Loucy (cell line): ENCODE data around the gene ANKRD18B.
"Not testable (repeated sequence)": the region's sequence is repeated elsewhere in the genome, so short reads cannot be mapped to it uniquely, and the experiment has no call there.

Experiments
- EZH2phosphoT487 ChIP-seq: fragments of 200-600 bp; IDR thresholded peaks from 2 replicates; pipeline ENCODE4 v1.6.1; 2018; ENCODE audit warnings: antibody characterized with exemption, mild to moderate bottlenecking, moderate library complexity, borderline replicate concordance
- TF ChIP-seq, protein P1 (sequence below): fragments of 200-600 bp; sonication (generic); conservative IDR thresholded peaks from 2 replicates; pipeline ENCODE4 v1.5.1; 2014; ENCODE audit warnings: mild to moderate bottlenecking, antibody characterized with exemption, low read length

DNA sequence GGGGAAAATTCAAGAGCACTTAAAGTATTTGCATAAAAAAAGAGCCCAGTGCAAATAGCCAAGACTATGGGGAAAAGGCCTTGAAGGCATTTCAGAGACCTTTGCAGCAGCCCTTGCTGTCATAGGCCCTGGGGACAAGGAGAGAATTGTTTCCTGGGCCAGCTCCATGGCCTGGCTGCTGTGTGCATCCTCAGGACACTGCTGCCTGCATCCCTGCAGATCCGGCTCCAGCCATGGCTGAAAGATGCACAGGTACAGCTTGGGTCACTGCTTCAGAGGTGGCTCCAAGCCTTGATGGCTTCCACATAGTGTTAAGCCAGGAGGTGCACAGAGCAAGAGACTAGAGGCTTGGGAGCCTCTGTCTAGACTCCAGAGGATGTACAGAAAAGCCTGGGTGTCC is 55.9 kb downstream of the ANKRD18B start:
- TF ChIP-seq, protein P1, sequence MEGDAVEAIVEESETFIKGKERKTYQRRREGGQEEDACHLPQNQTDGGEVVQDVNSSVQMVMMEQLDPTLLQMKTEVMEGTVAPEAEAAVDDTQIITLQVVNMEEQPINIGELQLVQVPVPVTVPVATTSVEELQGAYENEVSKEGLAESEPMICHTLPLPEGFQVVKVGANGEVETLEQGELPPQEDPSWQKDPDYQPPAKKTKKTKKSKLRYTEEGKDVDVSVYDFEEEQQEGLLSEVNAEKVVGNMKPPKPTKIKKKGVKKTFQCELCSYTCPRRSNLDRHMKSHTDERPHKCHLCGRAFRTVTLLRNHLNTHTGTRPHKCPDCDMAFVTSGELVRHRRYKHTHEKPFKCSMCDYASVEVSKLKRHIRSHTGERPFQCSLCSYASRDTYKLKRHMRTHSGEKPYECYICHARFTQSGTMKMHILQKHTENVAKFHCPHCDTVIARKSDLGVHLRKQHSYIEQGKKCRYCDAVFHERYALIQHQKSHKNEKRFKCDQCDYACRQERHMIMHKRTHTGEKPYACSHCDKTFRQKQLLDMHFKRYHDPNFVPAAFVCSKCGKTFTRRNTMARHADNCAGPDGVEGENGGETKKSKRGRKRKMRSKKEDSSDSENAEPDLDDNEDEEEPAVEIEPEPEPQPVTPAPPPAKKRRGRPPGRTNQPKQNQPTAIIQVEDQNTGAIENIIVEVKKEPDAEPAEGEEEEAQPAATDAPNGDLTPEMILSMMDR, result not testable (repeated sequence)
- TF ChIP-seq EZH2phosphoT487, result not testable (repeated sequence)
